Stimulated activated CD4-positive, alpha-beta T cell treated with anti-CD3 and anti-CD28 coated beads, TNF-alpha, amount 100 ng/mL, for 24 hours (primary cell): Measurements from ENCODE around the gene EPHB1.

Experiments used
- DNase-seq, 3 experiments: peaks; one replicate each; pipeline ENCODE4 v3.0.0-alpha.2; 2020; ENCODE audit warnings: low read depth in 3 of 3

The EPHB1 gene

GRCh38 chr3:135128818-135129217 lies 333.8 kb downstream of the EPHB1 start:
- no peak for DNase-seq

GRCh38 chr3:135131290-135131689 lies 336.2 kb downstream of the EPHB1 start:
- DNase-seq = no peak

GRCh38 chr3:135133905-135134683 lies 339.0 kb downstream of the EPHB1 start:
- DNase-seq = no peak

- no peak for DNase-seq
Measured at GRCh38 chr3:135134684-135135075, 339.6 kb downstream of the EPHB1 start.

- DNase-seq = no peak
Measured at GRCh38 chr3:135135445-135135844, 340.4 kb downstream of the EPHB1 start.

- DNase-seq = no peak
Measured at GRCh38 chr3:135136361-135137100, 341.5 kb downstream of the EPHB1 start.

GRCh38 chr3:135137296-135137695 lies 342.2 kb downstream of the EPHB1 start:
- no peak for DNase-seq

- no peak for DNase-seq
Measured at GRCh38 chr3:135138776-135139175, 343.7 kb downstream of the EPHB1 start.

GRCh38 chr3:135140591-135140990 lies 345.5 kb downstream of the EPHB1 start:
- no peak for DNase-seq

- no peak for DNase-seq
Measured at GRCh38 chr3:135141160-135141559, 346.1 kb downstream of the EPHB1 start.

- no peak for DNase-seq
Measured at GRCh38 chr3:135141672-135142071, 346.6 kb downstream of the EPHB1 start.

- no peak for DNase-seq
Measured at GRCh38 chr3:135142530-135142929, 347.5 kb downstream of the EPHB1 start.

GRCh38 chr3:135143474-135143873 lies 348.4 kb downstream of the EPHB1 start:
- no peak for DNase-seq

GRCh38 chr3:135145581-135145980 lies 350.5 kb downstream of the EPHB1 start:
- no peak for DNase-seq

GRCh38 chr3:135147657-135148056 lies 352.6 kb downstream of the EPHB1 start:
- DNase-seq = no peak

GRCh38 chr3:135148398-135149020 lies 353.4 kb downstream of the EPHB1 start:
- DNase-seq = no peak

GRCh38 chr3:135149707-135150681 lies 354.9 kb downstream of the EPHB1 start:
- DNase-seq = no peak

GRCh38 chr3:135154186-135154585 lies 359.1 kb downstream of the EPHB1 start:
- no peak for DNase-seq

- no peak for DNase-seq
Measured at GRCh38 chr3:135155228-135155627, 360.2 kb downstream of the EPHB1 start.

- DNase-seq = no peak
Measured at GRCh38 chr3:135155791-135156190, 360.7 kb downstream of the EPHB1 start.

GRCh38 chr3:135157045-135157740 lies 362.1 kb downstream of the EPHB1 start:
- DNase-seq = no peak
